Cardiac muscle cell (in vitro differentiated cells and primary cell): Measurements from ENCODE around the gene TBC1D26. TPM values are rescaled to one million over a fixed set of nuclear protein-coding genes. Genes with fewer than 3 reads are reported as not detected.
A peak's percentile ranks its signal among the peaks of the same experiment; 100 is the strongest.
"Not testable (repeated sequence)": the region's sequence is repeated elsewhere in the genome, so short reads cannot be mapped to it uniquely, and the experiment has no call there.

Experiments
- DNase-seq, 2 donors: peaks; one replicate each; pipeline versions ENCODE4 v3.0.0 to v3.0.0-alpha.2; 2010 to 2017; ENCODE audit warnings: low read depth in 1 of 2, low spot score in 1 of 2
- H3K27ac ChIP-seq: fragments of 200-600 bp; sonication (generic); 2 replicates; pipeline ENCODE4 v1.5.1; 2016
- H3K27me3 ChIP-seq: fragments of 200-600 bp; sonication (generic); 2 replicates; pipeline ENCODE4 v1.6.0; 2016; ENCODE audit warnings: control low read depth
- H3K36me3 ChIP-seq: fragments of 200-600 bp; sonication (generic); 2 replicates; pipeline ENCODE4 v1.5.1; 2016; ENCODE audit warnings: control low read depth
- H3K4me1 ChIP-seq: fragments of 200-600 bp; sonication (generic); 2 replicates; pipeline ENCODE4 v1.8.1; 2017; ENCODE audit warnings: low read depth, mild to moderate bottlenecking, mixed run types
- H3K4me3 ChIP-seq: fragments of 200-600 bp; sonication (generic); 2 replicates; pipeline ENCODE4 v1.5.1; 2016; ENCODE audit warnings: mild to moderate bottlenecking
- H3K9me3 ChIP-seq: fragments of 200-600 bp; sonication (generic); 2 replicates; pipeline ENCODE4 v1.5.1; 2017; ENCODE audit warnings: low read depth, mild to moderate bottlenecking, control low read depth
- polyA plus RNA-seq: library from polyadenylated mRNA; unstranded; fragments of >200 nt; fragmentation: Nextera tagmentation; extraction: Ambion mirVana; gene quantifications from 2 replicates; pipeline ENCODE4 v1.2.1, GENCODE V29; 2016
- total RNA-seq: library from RNA; depleted of rRNA; stranded (reverse); fragments of >200 nt; gene quantifications from 2 replicates; pipeline ENCODE4 v1.2.3, GENCODE V29; 2016

Gene TBC1D26
- total RNA-seq (2.2 and 2.6 TPM in 2 replicates), polyA plus RNA-seq (2.5 and 8.9 TPM in 2 replicates)

DNA sequence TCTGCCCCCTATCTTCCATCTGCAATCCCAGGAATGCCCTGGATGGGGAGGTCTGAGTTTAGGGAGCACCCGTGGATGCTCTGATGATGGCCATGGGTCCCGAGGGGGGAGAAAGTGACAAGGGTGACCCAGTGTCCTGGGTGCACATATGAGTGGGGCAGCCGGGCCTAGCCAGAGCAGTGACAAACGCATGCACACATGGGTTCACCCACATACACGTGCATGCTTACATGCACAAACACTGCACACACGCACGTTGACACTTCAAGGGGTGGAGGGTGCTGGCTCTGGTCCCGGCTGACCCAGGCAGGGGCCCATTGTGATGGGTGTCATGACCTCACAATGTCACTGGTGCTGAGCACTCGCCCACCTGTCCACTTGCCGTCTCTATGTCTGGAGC is at the start of gene TBC1D26:
TBC1D26 (plus strand) TSS at position 384 of the 400 bp plus-strand sequence. CDS start 3,066 bp downstream, outside the sequence.
- not testable (repeated sequence) for H3K27me3 ChIP-seq, H3K27ac ChIP-seq, H3K9me3 ChIP-seq, H3K4me3 ChIP-seq, DNase-seq, H3K4me1 ChIP-seq, H3K36me3 ChIP-seq

DNA sequence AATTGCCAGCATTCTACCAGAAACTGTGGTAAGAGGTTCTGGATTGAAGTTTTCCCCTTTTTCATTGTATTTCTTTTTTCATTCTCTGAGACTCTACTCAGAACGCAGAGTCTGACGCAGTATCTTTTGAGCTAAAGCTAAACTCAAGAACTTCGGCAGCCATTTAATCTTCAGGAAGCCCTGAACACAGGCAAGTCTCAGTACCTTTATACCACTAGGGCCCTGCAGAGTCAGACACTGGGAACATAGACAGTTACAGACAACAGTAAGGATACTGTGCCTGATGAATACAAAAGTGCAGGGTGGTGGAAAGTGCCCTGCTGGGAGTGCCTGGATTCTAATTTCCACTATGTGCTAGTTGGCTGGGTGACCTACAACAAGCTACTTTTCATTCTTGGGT is 48.9 kb upstream of the TBC1D26 start:
- H3K4me3 ChIP-seq: peak overlapping the region; percentile 57
- not testable (repeated sequence) for H3K27me3 ChIP-seq, DNase-seq, H3K36me3 ChIP-seq, H3K27ac ChIP-seq, H3K4me1 ChIP-seq, H3K9me3 ChIP-seq

DNA sequence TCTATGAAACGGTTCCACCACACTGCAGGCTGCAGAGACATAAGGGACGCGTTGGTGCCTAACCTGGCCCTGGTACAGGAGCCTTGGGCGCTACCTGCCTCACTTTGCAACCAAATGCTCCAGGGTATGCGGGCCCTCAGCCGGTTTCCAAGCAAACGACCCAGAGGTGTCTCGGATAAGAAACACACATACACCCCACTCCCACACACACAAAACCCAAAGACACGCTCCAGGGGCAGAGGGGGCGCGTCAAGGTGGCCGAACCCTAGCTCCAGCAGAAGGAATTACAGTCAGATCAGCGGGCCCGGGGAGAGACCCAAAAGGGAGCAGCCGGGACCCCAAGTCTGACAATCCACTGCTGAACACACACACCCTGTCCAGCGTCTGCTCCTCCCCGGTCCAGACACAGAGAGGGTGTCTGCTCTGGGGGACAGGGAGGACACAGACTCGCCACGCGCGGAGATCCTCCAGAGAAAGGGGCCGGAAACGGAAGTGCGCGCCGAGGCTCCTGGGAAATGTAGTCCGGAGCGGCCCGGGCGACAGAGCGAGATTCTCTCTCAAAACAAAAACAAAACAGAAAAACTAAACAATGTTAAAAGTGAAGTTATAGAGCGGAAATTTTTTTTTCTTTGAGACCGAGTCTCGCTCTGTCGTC is 48.1 kb upstream of the TBC1D26 start, which contains the start of gene TRIM16:
TRIM16 (minus strand) TSS at position 488 of the 655 bp plus-strand sequence. CDS start 32,702 bp downstream, outside the sequence.
- H3K9me3 ChIP-seq: not testable (repeated sequence)

DNA sequence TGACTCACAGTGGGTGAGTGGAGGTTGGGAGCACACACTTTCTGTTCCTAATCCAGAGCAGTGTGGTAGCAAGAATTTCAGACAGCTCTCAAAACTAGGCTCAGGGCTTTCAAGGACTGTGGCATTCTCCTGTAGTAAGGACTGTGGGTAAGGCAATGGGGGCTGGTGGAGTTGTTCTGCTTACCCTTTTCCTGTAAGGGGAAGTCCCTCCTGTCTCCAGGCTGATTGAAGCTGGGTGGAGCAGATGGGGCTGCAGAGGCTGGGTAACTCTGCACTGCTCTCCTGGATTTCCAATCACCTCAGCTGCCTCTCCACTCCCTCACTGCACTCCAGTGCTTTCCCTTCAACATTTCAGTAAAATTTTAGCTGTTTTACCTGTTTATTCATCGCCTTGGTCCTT is 44.6 kb upstream of the TBC1D26 start:
- H3K4me3 ChIP-seq, H3K4me1 ChIP-seq, H3K27me3 ChIP-seq, H3K36me3 ChIP-seq, DNase-seq, H3K27ac ChIP-seq, H3K9me3 ChIP-seq: not testable (repeated sequence)

More for the DNA sequence above, 48.1 kb upstream of the TBC1D26 start, which contains the start of gene TRIM16:
- H3K27ac ChIP-seq, H3K4me1 ChIP-seq, H3K36me3 ChIP-seq, H3K27me3 ChIP-seq: not testable (repeated sequence)
- DNase-seq: peak; percentile 56 to 74
- peak within 1 kb of the TSS; percentile 57 for H3K4me3 ChIP-seq

DNA sequence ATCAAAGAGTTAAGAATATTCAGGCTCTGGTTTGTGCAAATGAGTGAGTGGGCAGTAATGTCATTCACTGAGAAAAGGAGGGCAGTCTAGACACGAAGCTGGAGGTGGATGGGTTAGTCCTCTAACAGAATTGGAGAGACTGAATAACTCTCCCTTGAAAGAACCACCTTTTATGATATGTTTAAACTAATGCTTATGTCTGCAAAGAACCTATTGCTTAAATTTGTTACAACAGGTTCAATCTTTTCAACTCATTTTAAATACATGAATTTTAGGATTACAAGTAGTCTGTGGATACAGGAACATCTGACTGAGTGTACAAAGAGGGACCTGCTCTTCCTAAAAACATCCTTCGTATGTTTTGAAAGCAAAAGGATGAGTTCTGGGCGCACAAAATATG is 33.1 kb upstream of the TBC1D26 start:
- not testable (repeated sequence) for H3K36me3 ChIP-seq, H3K9me3 ChIP-seq, H3K27ac ChIP-seq, H3K4me1 ChIP-seq, DNase-seq, H3K27me3 ChIP-seq
- H3K4me3 ChIP-seq: peak overlapping the region; percentile 2

DNA sequence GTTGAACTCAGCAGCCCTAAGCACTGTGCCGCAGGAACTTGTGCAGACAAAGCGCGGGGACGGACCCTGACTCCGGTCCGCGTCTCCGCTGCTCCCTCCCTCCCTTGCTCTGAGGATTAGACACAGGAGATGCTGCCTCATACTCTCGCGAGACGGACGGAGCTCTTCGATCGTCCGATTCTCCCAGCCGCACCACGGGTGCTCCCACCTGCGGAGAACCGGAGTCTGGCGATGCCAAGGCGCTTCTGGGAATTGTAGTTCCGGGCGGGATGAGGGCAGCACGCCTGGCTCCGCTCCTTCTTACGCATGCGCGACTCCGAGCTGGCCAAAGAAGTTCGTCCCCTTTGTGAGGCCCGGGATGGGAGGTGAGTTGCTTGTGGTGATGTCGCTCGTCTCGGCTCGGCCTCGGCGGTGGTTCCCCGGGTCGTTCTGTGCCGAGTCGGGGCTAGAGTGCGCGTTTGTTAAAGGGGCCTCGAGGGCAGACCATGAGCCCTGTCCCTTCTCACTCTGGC is 32.6 kb upstream of the TBC1D26 start, which contains the start of gene ZNF286A:
ZNF286A (plus strand) TSS at position 340 of the 512 bp plus-strand sequence. CDS start 578 bp downstream, outside the sequence.
- not testable (repeated sequence) for H3K36me3 ChIP-seq, H3K27ac ChIP-seq, H3K9me3 ChIP-seq, H3K27me3 ChIP-seq, H3K4me1 ChIP-seq
- DNase-seq: peak; percentile 98 to 100
- peak within 1 kb of the TSS; percentile 63 for H3K4me3 ChIP-seq

DNA sequence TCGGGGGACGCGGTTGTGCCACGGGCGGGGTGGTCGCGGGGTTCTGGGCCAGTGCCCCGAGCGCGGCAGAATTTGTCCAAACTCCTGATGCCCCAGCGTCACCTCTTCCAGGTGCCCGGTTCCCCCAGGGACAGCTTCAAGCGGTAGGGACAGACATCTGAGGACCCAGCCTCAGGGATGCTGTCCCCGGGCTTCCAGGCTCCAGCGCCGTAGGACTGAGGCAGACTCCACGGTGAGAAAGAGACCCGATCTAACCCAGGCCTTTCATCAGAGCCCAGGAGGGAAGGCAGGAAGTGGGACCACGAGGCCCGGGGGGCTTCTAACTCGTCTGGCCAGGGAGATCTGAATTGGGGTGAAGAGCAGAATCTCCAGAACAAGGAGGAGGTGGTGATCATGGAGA is 32.1 kb upstream of the TBC1D26 start:
- H3K4me1 ChIP-seq, H3K27ac ChIP-seq, DNase-seq, H3K9me3 ChIP-seq, H3K36me3 ChIP-seq, H3K27me3 ChIP-seq: not testable (repeated sequence)
- peak overlapping the region; percentile 63 for H3K4me3 ChIP-seq

DNA sequence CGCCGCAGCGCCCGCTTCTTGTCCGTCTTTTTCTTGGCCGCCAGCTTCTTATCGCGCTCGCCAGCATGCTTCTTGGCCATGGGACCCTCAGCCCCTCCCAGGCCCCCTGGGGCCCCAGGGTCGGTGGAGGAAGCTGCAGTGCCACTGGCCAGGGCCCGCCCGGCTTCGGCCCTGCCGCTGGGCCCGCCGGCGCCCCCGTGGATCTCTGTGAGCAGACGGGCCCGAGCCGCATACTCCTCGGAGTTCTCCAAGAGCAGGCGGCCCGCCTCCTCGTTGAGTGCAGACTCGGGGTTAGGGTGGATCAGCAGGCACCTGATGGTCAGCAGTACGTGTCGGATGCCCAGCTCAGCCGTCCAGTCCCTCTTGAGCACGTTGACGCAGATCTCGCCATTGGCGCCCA is 27.8 kb upstream of the TBC1D26 start:
- not testable (repeated sequence) for H3K9me3 ChIP-seq, H3K27me3 ChIP-seq, H3K4me3 ChIP-seq, DNase-seq, H3K4me1 ChIP-seq, H3K27ac ChIP-seq
- H3K36me3 ChIP-seq: peaks cover 30% of the 10 kb centered on the region

DNA sequence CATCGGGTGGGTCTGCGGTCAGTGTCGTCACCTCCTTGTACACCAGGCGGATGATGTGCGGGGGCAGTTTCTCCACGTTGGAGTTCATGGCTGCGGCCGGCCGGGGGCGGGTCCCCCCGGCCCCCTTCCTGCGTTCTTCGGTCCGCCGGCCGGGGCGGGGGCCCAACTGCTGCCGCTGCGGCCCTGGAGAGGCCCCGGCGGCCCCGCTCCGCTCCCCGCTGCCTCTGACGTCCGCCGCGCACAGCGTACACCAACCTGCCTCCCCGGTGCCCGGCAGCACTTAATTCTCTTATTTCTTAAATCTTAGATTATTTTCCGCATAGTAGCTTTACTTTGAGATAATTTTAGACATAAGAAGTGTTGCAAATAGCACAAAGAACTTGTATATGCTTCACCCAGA is 27.3 kb upstream of the TBC1D26 start:
- not testable (repeated sequence) for DNase-seq
- peaks cover 30% of the 10 kb centered on the region for H3K36me3 ChIP-seq

DNA sequence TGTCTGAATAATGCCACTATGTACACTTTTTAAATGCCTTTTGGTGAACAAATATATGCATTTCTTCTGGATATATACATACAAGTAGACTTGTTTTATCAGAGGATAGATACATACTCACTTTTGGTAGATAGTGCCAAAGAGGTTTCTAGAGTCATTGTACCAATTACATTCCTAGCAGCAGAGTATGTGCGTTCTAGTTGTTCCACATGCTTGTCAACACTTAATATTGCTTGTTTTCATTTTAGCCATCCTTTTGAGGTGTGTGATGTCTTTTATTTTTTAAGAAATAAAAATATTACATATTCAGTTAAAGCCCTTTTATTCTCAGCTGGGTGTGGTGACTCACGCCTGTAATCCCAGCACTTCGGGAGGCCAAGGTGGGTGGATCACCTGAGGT is 23.2 kb upstream of the TBC1D26 start:
- not testable (repeated sequence) for H3K27ac ChIP-seq, H3K4me1 ChIP-seq, H3K27me3 ChIP-seq, DNase-seq, H3K9me3 ChIP-seq, H3K4me3 ChIP-seq
- peaks cover 27% of the 10 kb centered on the region for H3K36me3 ChIP-seq

More for the DNA sequence above, 27.3 kb upstream of the TBC1D26 start:
- not testable (repeated sequence) for H3K4me3 ChIP-seq, H3K9me3 ChIP-seq, H3K27ac ChIP-seq, H3K4me1 ChIP-seq, H3K27me3 ChIP-seq

DNA sequence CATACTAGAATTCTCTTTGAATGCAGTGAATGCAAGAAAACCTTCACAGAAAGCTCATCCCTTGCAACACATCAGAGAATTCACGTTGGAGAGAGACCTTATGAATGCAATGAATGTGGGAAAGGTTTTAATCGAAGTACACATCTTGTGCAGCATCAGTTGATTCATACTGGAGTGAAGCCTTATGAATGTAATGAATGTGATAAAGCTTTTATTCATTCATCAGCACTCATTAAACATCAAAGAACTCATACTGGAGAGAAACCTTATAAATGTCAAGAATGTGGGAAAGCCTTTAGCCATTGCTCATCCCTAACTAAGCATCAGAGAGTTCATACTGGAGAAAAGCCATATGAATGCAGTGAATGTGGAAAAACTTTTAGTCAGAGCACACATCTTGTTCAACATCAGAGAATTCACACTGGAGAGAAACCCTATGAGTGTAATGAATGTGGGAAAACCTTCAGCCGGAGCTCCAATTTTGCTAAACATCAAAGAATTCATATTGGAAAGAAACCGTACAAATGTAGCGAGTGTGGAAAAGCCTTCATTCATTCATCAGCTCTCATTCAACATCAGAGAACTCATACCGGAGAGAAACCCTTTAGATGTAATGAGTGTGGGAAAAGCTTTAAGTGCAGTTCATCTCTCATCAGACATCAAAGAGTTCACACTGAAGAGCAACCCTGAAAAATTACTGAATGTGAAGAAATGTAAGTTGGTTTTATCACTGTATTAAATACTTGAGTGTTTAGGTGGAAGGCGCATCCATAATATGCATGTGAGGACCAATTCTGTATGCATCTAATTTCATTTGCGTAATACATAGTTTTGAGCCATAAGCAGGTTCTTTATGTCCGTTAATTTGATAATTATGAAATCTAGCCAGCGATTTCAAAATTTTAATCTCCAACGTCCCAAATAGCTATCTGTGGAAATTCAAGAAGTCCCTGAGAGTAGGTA is 15.2 kb upstream of the TBC1D26 start:
- H3K36me3 ChIP-seq, H3K27me3 ChIP-seq, H3K4me1 ChIP-seq, H3K27ac ChIP-seq, H3K4me3 ChIP-seq, DNase-seq, H3K9me3 ChIP-seq: not testable (repeated sequence)

DNA sequence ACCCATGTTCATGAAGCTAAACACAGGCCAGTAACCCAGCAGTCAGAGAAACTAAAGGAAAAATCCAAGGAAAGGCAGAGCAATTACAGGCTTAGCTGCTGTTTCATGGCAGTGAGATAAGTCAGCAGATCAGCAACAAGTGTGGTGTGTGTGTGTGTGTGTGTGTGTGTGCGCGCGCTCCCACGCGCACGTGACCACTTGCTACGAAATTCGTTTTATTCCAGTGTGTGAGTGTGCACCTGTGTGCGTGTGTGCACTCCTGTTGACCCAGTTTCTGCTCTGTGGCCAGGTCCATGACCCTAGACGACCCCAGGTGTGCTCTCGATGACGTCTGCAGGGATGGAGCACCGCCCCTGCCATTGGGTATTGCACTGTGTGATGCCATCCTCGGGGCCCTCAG is 1.5 kb upstream of the TBC1D26 start:
- not testable (repeated sequence) for H3K9me3 ChIP-seq, H3K27ac ChIP-seq, DNase-seq, H3K36me3 ChIP-seq, H3K4me1 ChIP-seq, H3K27me3 ChIP-seq, H3K4me3 ChIP-seq

DNA sequence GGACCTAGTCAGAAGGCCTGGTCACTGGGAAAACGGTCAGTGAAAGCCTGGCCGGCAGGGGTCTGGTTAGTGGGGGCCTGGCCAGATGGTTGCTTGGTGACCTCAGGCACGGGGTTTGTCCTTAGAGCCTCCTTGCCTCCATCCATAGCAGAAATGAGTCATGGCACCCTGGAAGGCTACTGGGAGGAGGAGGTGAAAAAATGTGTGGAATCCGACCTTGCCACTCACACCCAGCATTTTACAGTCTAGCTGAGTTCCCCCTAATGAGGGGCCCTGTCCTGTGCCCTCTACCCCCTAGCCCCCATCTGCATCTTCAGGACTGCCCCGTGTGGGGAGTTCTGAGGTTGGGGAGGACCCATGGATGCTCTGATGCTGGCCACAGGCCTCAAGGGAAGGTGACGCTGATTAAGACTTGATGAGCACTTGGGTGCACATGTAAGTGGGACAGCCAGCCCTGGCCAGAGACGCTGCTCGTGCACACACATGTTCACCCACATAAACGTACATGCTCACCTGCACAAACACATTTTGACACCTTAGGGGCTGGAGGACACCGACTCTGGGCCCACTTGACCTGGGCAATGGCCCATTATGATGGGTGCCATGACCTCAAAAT is 1.2 kb downstream of the TBC1D26 start:
- H3K4me3 ChIP-seq, DNase-seq, H3K27me3 ChIP-seq, H3K36me3 ChIP-seq, H3K9me3 ChIP-seq, H3K27ac ChIP-seq, H3K4me1 ChIP-seq: not testable (repeated sequence)
